AG10803 (cell line): Measurements from ENCODE around the gene CCNYL1.

Source experiments
- DNase-seq: peaks from one replicate; pipeline ENCODE4 v3.0.0; 2010; ENCODE audit warnings: low read depth
- H3K4me3 ChIP-seq: 2 replicates; pipeline ENCODE4 v1.5.1; 2011; ENCODE audit warnings: mild to moderate bottlenecking, low read length, control low read depth
- CTCF ChIP-seq: conservative IDR thresholded peaks from 2 replicates; pipeline ENCODE4 v1.5.1; 2011; ENCODE audit warnings: mild to moderate bottlenecking, low read length, control low read depth, inconsistent platforms

CCNYL1 gene

GRCh38 chr2:207772081-207772843 lies 60.8 kb downstream of the CCNYL1 start:
- peak; percentile 22 for DNase-seq
- no peak overlapping the region for H3K4me3 ChIP-seq
- TF ChIP-seq CTCF, result no peak

GRCh38 chr2:207772844-207773205 lies 61.4 kb downstream of the CCNYL1 start:
- no peak for TF ChIP-seq CTCF
- no peak for DNase-seq
- no peak overlapping the region for H3K4me3 ChIP-seq

GRCh38 chr2:207775473-207775872 lies 64.0 kb downstream of the CCNYL1 start:
- H3K4me3 ChIP-seq, result no peak overlapping the region
- TF ChIP-seq CTCF, result no peak
- DNase-seq, result no peak

- no peak overlapping the region for H3K4me3 ChIP-seq
- no peak for DNase-seq
- TF ChIP-seq CTCF, result no peak
Observed at GRCh38 chr2:207777124-207777523, 65.7 kb downstream of the CCNYL1 start.

GRCh38 chr2:207778298-207778882 lies 67.0 kb downstream of the CCNYL1 start:
- no peak for TF ChIP-seq CTCF

GRCh38 chr2:207779523-207779922 lies 68.1 kb downstream of the CCNYL1 start:
- TF ChIP-seq CTCF, result no peak
- no peak for DNase-seq
- no peak overlapping the region for H3K4me3 ChIP-seq

More at GRCh38 chr2:207778298-207778882, 67.0 kb downstream of the CCNYL1 start:
- no peak for DNase-seq
- H3K4me3 ChIP-seq, result no peak overlapping the region
